WTC11 (cell line): ENCODE results near the gene CCDC170. TPM values are rescaled to one million over a fixed set of nuclear protein-coding genes. Genes with fewer than 3 reads are reported as not detected.

ENCODE experiments used
- ATAC-seq: fragments of 200-7000 bp; cut with Tn5 transposase; 2 replicates; pipeline ENCODE4 v1.10.0; 2021; ENCODE audit warnings: mild to moderate bottlenecking, moderate library complexity
- Bru-seq: library from RNA; stranded (reverse); fragments of 400-500 nt; gene quantifications from one replicate; lab custom pipeline; 2021; lab: Mats Ljungman, UMichigan
- CTCF ChIA-PET: fragments of 300-600 bp; sonication (Branson Sonifier 250); formaldehyde crosslinking; loops from one replicate; lab custom pipeline; 2021; ENCODE audit warnings: antibody characterized with exemption; lab: Charles Lee
- POLR2A ChIA-PET: fragments of 350-600 bp; sonication (Branson Sonifier 250); formaldehyde crosslinking; loops from one replicate; lab custom pipeline; 2021; ENCODE audit warnings: antibody characterized with exemption; lab: Charles Lee
- DNase-seq: peaks from one replicate; pipeline ENCODE4 v3.0.0; 2021; ENCODE audit warnings: low spot score
- H3K27ac Mint-ChIP-seq: 2 replicates; pipeline ENCODE4 v1.8.0; 2021; ENCODE audit warnings: mixed read lengths
- H3K27me3 Mint-ChIP-seq: 2 replicates; pipeline ENCODE4 v1.8.0; 2021; ENCODE audit warnings: low read depth, mild to moderate bottlenecking, moderate library complexity, mixed read lengths
- H3K36me3 Mint-ChIP-seq: 2 replicates; pipeline ENCODE4 v1.8.0; 2021; ENCODE audit warnings: mixed read lengths
- H3K4me1 Mint-ChIP-seq: 2 replicates; pipeline ENCODE4 v1.8.0; 2022; ENCODE audit warnings: mixed read lengths
- H3K4me3 Mint-ChIP-seq: 2 replicates; pipeline ENCODE4 v1.8.0; 2021; ENCODE audit warnings: mild to moderate bottlenecking, moderate library complexity, mixed read lengths
- H3K9me3 Mint-ChIP-seq: 2 replicates; pipeline ENCODE4 v1.8.0; 2021; ENCODE audit warnings: mixed read lengths
- CREM ChIP-seq: sonication (generic); formaldehyde crosslinking; IDR thresholded peaks from 2 replicates; pipeline ENCODE4 v1.8.1; 2022; ENCODE audit warnings: mild to moderate bottlenecking, missing genetic modification reagents, moderate library complexity
- ETV6 ChIP-seq: sonication (generic); formaldehyde crosslinking; IDR thresholded peaks from 2 replicates; pipeline ENCODE4 v1.8.1; 2022; ENCODE audit warnings: mild to moderate bottlenecking, missing genetic modification reagents
- FOXJ3 ChIP-seq: sonication (generic); formaldehyde crosslinking; IDR thresholded peaks from 2 replicates; pipeline ENCODE4 v1.9.0; 2021; ENCODE audit warnings: missing genetic modification reagents, mild to moderate bottlenecking, borderline replicate concordance
- FOXK1 ChIP-seq: sonication (generic); formaldehyde crosslinking; IDR thresholded peaks from 2 replicates; pipeline ENCODE4 v1.8.0; 2022; ENCODE audit warnings: mild to moderate bottlenecking, moderate library complexity, missing genetic modification reagents
- GRHL2 ChIP-seq: fragments of 250-450 bp; sonication (Bioruptor Pico); IDR thresholded peaks from 2 replicates; pipeline ENCODE4 v1.8.0; 2022; ENCODE audit warnings: mild to moderate bottlenecking, moderate library complexity; ENCODE audit not compliant: insufficient replicate concordance, severe bottlenecking
- HMGXB4 ChIP-seq: sonication (generic); formaldehyde crosslinking; IDR thresholded peaks from 2 replicates; pipeline ENCODE4 v1.8.1; 2023; ENCODE audit warnings: mild to moderate bottlenecking, moderate library complexity, missing genetic modification reagents
- IRF2 ChIP-seq: sonication (generic); formaldehyde crosslinking; IDR thresholded peaks from 2 replicates; pipeline ENCODE4 v1.8.0; 2022; ENCODE audit warnings: low read depth, missing genetic modification reagents, borderline replicate concordance
- KAT7 ChIP-seq: sonication (generic); formaldehyde crosslinking; IDR thresholded peaks from 2 replicates; pipeline ENCODE4 v1.8.1; 2023; ENCODE audit warnings: missing genetic modification reagents, mild to moderate bottlenecking, borderline replicate concordance
- NR2C2 ChIP-seq: sonication (generic); formaldehyde crosslinking; IDR thresholded peaks from 2 replicates; pipeline ENCODE4 v1.8.0; 2022; ENCODE audit warnings: mild to moderate bottlenecking, missing genetic modification reagents
- RELA ChIP-seq: sonication (generic); formaldehyde crosslinking; IDR thresholded peaks from 2 replicates; pipeline ENCODE4 v1.8.1; 2022; ENCODE audit warnings: missing genetic modification reagents, mild to moderate bottlenecking, borderline replicate concordance
- TEAD1 ChIP-seq: sonication (generic); formaldehyde crosslinking; IDR thresholded peaks from 2 replicates; pipeline ENCODE4 v1.8.0; 2022; ENCODE audit warnings: mild to moderate bottlenecking, missing genetic modification reagents
- TP53 ChIP-seq: sonication (generic); formaldehyde crosslinking; IDR thresholded peaks from 2 replicates; pipeline ENCODE4 v1.8.1; 2023; ENCODE audit warnings: mild to moderate bottlenecking, missing genetic modification reagents
- ZBTB43 ChIP-seq: sonication (generic); formaldehyde crosslinking; IDR thresholded peaks from 2 replicates; pipeline ENCODE4 v1.8.1; 2023; ENCODE audit warnings: mild to moderate bottlenecking, missing genetic modification reagents
- ZNF138 ChIP-seq: sonication (generic); formaldehyde crosslinking; conservative IDR thresholded peaks from 2 replicates; pipeline ENCODE4 v1.8.1; 2022; ENCODE audit warnings: mild to moderate bottlenecking, moderate library complexity, missing genetic modification reagents
- ZNF396 ChIP-seq: fragments of 250-450 bp; sonication (Bioruptor Pico); IDR thresholded peaks from 2 replicates; pipeline ENCODE4 v1.8.0; 2021; ENCODE audit warnings: mild to moderate bottlenecking, moderate library complexity, borderline replicate concordance
- ZNF423 ChIP-seq: fragments of 250-450 bp; sonication (Bioruptor Pico); IDR thresholded peaks from 2 replicates; pipeline ENCODE4 v2.1.2; 2022; ENCODE audit warnings: mild to moderate bottlenecking, moderate library complexity
- long read RNA-seq, 3 experiments: library from RNA in 1 of 3; library from capped mRNA in 1 of 3; library from polyadenylated mRNA in 1 of 3; unstranded in 2 of 3; stranded (forward) in 1 of 3; transcript quantifications; one replicate each; pipeline ENCODE4 v2.0.0, GENCODE V29; 2021
- total RNA-seq: library from RNA; stranded (reverse); gene quantifications from 3 replicates; pipeline ENCODE4 v1.2.3, GENCODE V29; 2021
- TF ChIP-seq, protein P1 (sequence below): sonication (generic); formaldehyde crosslinking; IDR thresholded peaks from 2 replicates; pipeline ENCODE4 v1.8.0; 2023; ENCODE audit warnings: mild to moderate bottlenecking, missing genetic modification reagents
- TF ChIP-seq, protein P2 (sequence below): fragments of 250-450 bp; sonication (Bioruptor Pico); IDR thresholded peaks from 2 replicates; pipeline ENCODE4 v2.1.2; 2022; ENCODE audit warnings: mild to moderate bottlenecking, moderate library complexity
- TF ChIP-seq, protein P3 (sequence below): sonication (generic); formaldehyde crosslinking; IDR thresholded peaks from 2 replicates; pipeline ENCODE4 v1.8.0; 2023; ENCODE audit warnings: missing genetic modification reagents

CCDC170 gene, protein sequence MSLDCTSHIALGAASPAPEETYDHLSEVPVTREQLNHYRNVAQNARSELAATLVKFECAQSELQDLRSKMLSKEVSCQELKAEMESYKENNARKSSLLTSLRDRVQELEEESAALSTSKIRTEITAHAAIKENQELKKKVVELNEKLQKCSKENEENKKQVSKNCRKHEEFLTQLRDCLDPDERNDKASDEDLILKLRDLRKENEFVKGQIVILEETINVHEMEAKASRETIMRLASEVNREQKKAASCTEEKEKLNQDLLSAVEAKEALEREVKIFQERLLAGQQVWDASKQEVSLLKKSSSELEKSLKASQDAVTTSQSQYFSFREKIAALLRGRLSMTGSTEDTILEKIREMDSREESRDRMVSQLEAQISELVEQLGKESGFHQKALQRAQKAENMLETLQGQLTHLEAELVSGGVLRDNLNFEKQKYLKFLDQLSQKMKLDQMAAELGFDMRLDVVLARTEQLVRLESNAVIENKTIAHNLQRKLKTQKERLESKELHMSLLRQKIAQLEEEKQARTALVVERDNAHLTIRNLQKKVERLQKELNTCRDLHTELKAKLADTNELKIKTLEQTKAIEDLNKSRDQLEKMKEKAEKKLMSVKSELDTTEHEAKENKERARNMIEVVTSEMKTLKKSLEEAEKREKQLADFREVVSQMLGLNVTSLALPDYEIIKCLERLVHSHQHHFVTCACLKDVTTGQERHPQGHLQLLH
- 0.25 to 0.57 TPM (median 0.26 TPM) in 3 replicates for total RNA-seq
- percentile 14 among the genes with signal in this experiment for Bru-seq, nascent RNA
- long read RNA-seq, experiment 1, partial matches to known transcripts = 0 of 1 reads
- long read RNA-seq, experiment 1, other reads (novel, unspliced or antisense) = 1 of 1 reads
- long read RNA-seq, experiment 2 = 0 reads
- long read RNA-seq, experiment 3 = 0 reads

DNA sequence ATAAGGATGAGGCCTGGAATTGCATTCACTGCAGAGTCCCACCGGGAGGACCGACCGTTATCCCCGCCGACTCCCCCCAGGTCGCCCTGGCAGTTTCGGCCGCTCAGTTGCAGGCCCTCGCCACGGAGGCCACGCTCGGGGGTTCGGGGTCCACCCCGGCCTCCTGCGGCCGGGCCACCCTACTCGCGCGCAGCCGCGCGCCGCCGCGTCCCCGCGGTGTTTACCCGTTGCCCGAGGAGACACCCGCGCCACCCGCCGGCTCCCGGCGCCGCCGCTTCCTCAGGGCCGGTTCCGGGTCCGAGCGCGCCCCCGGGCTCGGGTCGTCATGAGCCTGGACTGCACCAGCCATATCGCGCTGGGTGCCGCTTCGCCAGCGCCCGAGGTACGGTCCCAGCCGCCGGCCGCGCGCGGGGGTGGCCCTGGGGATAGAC lies at the start of gene CCDC170:
TSS of gene CCDC170 (plus strand) at position 214 of the 431 bp plus-strand sequence. CDS start at position 326, 112 bp downstream.
- ATAC-seq (peak; percentile 85), DNase-seq (peak; percentile 70)
- no peaks in the 10 kb centered on the region for H3K36me3 Mint-ChIP-seq
- TF ChIP-seq ZNF138 (CRISPR knock-in tag) (no peak), FOXJ3 (CRISPR knock-in tag) (no peak), TP53 (CRISPR knock-in tag) (no peak), CREM (CRISPR knock-in tag) (0 out of 2 replicates have a peak, but pooled peaks have one; percentile 25), FOXK1 (0 out of 2 replicates have a peak, but pooled peaks have one; percentile 21), TEAD1 (CRISPR knock-in tag) (no peak), ZNF396 (CRISPR knock-in tag) (no peak), ZNF423 (CRISPR knock-in tag) (peak; percentile 46; the same call in 1 of the 2 replicates), IRF2 (CRISPR knock-in tag) (no peak), ETV6 (CRISPR knock-in tag) (no peak), KAT7 (CRISPR knock-in tag) (0 out of 2 replicates have a peak, but pooled peaks have one; percentile 57), HMGXB4 (CRISPR knock-in tag) (peak; percentile 44; the same call in 1 of the 2 replicates), NR2C2 (CRISPR knock-in tag) (no peak), ZBTB43 (CRISPR knock-in tag) (peak; percentile 34; the same call in 1 of the 2 replicates), RELA (CRISPR knock-in tag) (no peak), GRHL2 (no peak)
- TF ChIP-seq, protein P1, sequence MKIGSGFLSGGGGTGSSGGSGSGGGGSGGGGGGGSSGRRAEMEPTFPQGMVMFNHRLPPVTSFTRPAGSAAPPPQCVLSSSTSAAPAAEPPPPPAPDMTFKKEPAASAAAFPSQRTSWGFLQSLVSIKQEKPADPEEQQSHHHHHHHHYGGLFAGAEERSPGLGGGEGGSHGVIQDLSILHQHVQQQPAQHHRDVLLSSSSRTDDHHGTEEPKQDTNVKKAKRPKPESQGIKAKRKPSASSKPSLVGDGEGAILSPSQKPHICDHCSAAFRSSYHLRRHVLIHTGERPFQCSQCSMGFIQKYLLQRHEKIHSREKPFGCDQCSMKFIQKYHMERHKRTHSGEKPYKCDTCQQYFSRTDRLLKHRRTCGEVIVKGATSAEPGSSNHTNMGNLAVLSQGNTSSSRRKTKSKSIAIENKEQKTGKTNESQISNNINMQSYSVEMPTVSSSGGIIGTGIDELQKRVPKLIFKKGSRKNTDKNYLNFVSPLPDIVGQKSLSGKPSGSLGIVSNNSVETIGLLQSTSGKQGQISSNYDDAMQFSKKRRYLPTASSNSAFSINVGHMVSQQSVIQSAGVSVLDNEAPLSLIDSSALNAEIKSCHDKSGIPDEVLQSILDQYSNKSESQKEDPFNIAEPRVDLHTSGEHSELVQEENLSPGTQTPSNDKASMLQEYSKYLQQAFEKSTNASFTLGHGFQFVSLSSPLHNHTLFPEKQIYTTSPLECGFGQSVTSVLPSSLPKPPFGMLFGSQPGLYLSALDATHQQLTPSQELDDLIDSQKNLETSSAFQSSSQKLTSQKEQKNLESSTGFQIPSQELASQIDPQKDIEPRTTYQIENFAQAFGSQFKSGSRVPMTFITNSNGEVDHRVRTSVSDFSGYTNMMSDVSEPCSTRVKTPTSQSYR = no peak
- TF ChIP-seq, protein P2, sequence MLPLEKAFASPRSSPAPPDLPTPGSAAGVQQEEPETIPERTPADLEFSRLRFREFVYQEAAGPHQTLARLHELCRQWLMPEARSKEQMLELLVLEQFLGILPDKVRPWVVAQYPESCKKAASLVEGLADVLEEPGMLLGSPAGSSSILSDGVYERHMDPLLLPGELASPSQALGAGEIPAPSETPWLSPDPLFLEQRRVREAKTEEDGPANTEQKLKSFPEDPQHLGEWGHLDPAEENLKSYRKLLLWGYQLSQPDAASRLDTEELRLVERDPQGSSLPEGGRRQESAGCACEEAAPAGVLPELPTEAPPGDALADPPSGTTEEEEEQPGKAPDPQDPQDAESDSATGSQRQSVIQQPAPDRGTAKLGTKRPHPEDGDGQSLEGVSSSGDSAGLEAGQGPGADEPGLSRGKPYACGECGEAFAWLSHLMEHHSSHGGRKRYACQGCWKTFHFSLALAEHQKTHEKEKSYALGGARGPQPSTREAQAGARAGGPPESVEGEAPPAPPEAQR = no peak
- TF ChIP-seq, protein P3, sequence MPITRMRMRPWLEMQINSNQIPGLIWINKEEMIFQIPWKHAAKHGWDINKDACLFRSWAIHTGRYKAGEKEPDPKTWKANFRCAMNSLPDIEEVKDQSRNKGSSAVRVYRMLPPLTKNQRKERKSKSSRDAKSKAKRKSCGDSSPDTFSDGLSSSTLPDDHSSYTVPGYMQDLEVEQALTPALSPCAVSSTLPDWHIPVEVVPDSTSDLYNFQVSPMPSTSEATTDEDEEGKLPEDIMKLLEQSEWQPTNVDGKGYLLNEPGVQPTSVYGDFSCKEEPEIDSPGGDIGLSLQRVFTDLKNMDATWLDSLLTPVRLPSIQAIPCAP = no peak
- TF ChIP-seq, all 79 proteins: peak for 6
- peaks cover 61% of the 10 kb centered on the region for H3K27me3 Mint-ChIP-seq
- peaks cover 17% of the 10 kb centered on the region for H3K4me1 Mint-ChIP-seq
- H3K9me3 Mint-ChIP-seq = no peaks in the 10 kb centered on the region
- peak within 1 kb of the TSS; percentile 83 for H3K4me3 Mint-ChIP-seq
- CTCF ChIA-PET = interaction anchor here (0.6 kb wide), 1 partner anchor 11 kb away, joined by 3 read pairs; no protein-coding TSS in a partner anchor
- no peak within 1 kb of the TSS for H3K27ac Mint-ChIP-seq
- POLR2A ChIA-PET = no interaction called here
